GM18520 (cell line): Measurements from ENCODE around the gene PSRC1.

ENCODE experiments used
- ATAC-seq: cut with Tn5 transposase; IDR thresholded peaks from one replicate; pipeline ENCODE4 v1.9.1; 2021; ENCODE audit not compliant: unreplicated experiment

PSRC1 gene

GRCh38 chr1:109272831-109273547 lies 10.0 kb downstream of the PSRC1 start:
- no peak for ATAC-seq

- no peak for ATAC-seq
Measured at GRCh38 chr1:109272021-109272799, 10.7 kb downstream of the PSRC1 start.

GRCh38 chr1:109271458-109271857 lies 11.5 kb downstream of the PSRC1 start:
- no peak for ATAC-seq

GRCh38 chr1:109270623-109271317 lies 12.2 kb downstream of the PSRC1 start:
- no peak for ATAC-seq

- ATAC-seq, result no peak
Measured at GRCh38 chr1:109269981-109270622, 12.8 kb downstream of the PSRC1 start.

GRCh38 chr1:109269212-109269980 lies 13.5 kb downstream of the PSRC1 start:
- no peak for ATAC-seq

- ATAC-seq, result no peak
Measured at GRCh38 chr1:109268431-109269211, 14.3 kb downstream of the PSRC1 start.

GRCh38 chr1:109267743-109268300 lies 15.1 kb downstream of the PSRC1 start:
- ATAC-seq, result no peak

- no peak for ATAC-seq
Measured at GRCh38 chr1:109266965-109267364, 16.0 kb downstream of the PSRC1 start.

GRCh38 chr1:109265741-109266330 lies 17.1 kb downstream of the PSRC1 start:
- ATAC-seq, result no peak

GRCh38 chr1:109265016-109265415 lies 17.9 kb downstream of the PSRC1 start:
- no peak for ATAC-seq

- no peak for ATAC-seq
Measured at GRCh38 chr1:109264379-109264755, 18.6 kb downstream of the PSRC1 start.

GRCh38 chr1:109263597-109264378 lies 19.2 kb downstream of the PSRC1 start:
- ATAC-seq, result no peak

GRCh38 chr1:109263234-109263596 lies 19.7 kb downstream of the PSRC1 start:
- ATAC-seq, result no peak

- ATAC-seq, result no peak
Measured at GRCh38 chr1:109262231-109263055, 20.5 kb downstream of the PSRC1 start.

- ATAC-seq, result no peak
Measured at GRCh38 chr1:109261578-109261977, 21.4 kb downstream of the PSRC1 start.

- ATAC-seq, result no peak
Measured at GRCh38 chr1:109261006-109261405, 21.9 kb downstream of the PSRC1 start.
